NB4 (cell line): ENCODE data around the gene MMRN1.

ENCODE experiments used
- CTCF ChIP-seq: IDR thresholded peaks from one replicate; pipeline ENCODE4 v1.5.1; 2012; ENCODE audit warnings: low read depth, low read length
- MYC ChIP-seq: IDR thresholded peaks from 2 replicates; pipeline ENCODE4 v1.6.1; 2011; ENCODE audit warnings: low read depth, low read length
- POLR2A ChIP-seq: IDR thresholded peaks from 2 replicates; pipeline ENCODE4 v1.6.1; 2011; ENCODE audit warnings: mild to moderate bottlenecking; ENCODE audit not compliant: insufficient read length; ENCODE audit errors: extremely low read depth
- TF ChIP-seq, protein P1 (sequence below): IDR thresholded peaks from 2 replicates; pipeline ENCODE4 v1.6.1; 2011; ENCODE audit warnings: low read depth, low read length

- TF ChIP-seq CTCF = no peak
- TF ChIP-seq, protein P1, sequence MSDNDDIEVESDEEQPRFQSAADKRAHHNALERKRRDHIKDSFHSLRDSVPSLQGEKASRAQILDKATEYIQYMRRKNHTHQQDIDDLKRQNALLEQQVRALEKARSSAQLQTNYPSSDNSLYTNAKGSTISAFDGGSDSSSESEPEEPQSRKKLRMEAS = no peak
- no peak for TF ChIP-seq POLR2A
- no peak for TF ChIP-seq MYC
These were observed 16.0 kb upstream of the MMRN1 start for GRCh38 chr4:89878611-89879010.
